Muscle layer of duodenum (tissue), 2 donors: Measurements from ENCODE around the gene DPAGT1.

Experiments
- H3K27ac ChIP-seq: one replicate; pipeline ENCODE4 v1.7.0; 2013; ENCODE audit warnings: mild to moderate bottlenecking, low read length
- H3K27me3 ChIP-seq: one replicate; pipeline ENCODE4 v1.7.0; 2013; ENCODE audit warnings: low read depth, mild to moderate bottlenecking, control low read depth, low read length
- H3K36me3 ChIP-seq, 2 donors: one replicate each; pipeline ENCODE4 v1.7.0; 2013; ENCODE audit warnings: low read length in 2 of 2, control low read depth in 1 of 2, mild to moderate bottlenecking in 1 of 2; ENCODE audit not compliant: insufficient read depth in 2 of 2, control insufficient read depth in 1 of 2
- H3K4me1 ChIP-seq, 2 donors: one replicate each; pipeline ENCODE4 v1.7.0; 2013; ENCODE audit warnings: low read length in 2 of 2, mild to moderate bottlenecking in 2 of 2, control low read depth in 1 of 2, moderate library complexity in 1 of 2; ENCODE audit not compliant: insufficient read depth in 2 of 2, control insufficient read depth in 1 of 2
- H3K4me3 ChIP-seq, 2 donors: one replicate each; pipeline ENCODE4 v1.7.0; 2013; ENCODE audit warnings: low read length in 2 of 2, low read depth in 1 of 2, mild to moderate bottlenecking in 1 of 2
- H3K9me3 ChIP-seq, 2 donors: one replicate each; pipeline ENCODE4 v1.7.0; 2013; ENCODE audit warnings: low read length in 2 of 2, control low read depth in 1 of 2, mild to moderate bottlenecking in 1 of 2; ENCODE audit not compliant: control insufficient read depth in 1 of 2
- donor health status: healthy.

DPAGT1 gene

GRCh38 chr11:119115484-119116234 lies 14.0 kb upstream of the DPAGT1 start:
- peaks cover 0 to 4% of the 10 kb centered on the region in 2 donors for H3K4me1 ChIP-seq
- H3K36me3 ChIP-seq: peaks cover 36 to 46% of the 10 kb centered on the region in 2 donors
- H3K27me3 ChIP-seq: no peaks in the 10 kb centered on the region
- peak overlapping the region in 1 of 2 donors; percentile 0 for H3K4me3 ChIP-seq
- no peaks in the 10 kb centered on the region for H3K9me3 ChIP-seq
- H3K27ac ChIP-seq: peak overlapping the region; percentile 60

DNA sequence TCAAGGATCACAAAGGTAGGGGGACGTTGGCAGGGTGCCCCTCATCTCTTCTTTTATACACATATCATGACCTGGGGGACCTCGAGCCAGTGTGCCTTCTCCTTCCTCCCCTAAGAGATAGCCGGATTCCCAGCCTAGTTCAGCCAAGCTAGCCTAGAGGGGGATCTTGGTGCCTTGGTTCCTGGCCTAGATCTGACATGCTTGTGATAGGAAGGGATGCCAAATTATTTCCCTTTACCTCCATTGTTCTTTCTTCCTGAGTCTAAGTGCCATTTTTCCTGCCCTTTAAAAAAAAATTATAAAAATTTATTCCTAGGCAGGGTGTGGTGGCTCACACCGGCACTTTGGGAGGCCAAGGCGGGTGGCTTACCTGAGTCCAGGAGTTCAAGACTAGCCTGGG lies 12.7 kb upstream of the DPAGT1 start:
- Histone ChIP-seq H3K27ac (no peak overlapping the region), H3K36me3 (peaks cover 36 to 48% of the 10 kb centered on the region in 2 donors), H3K4me1 (peaks cover under 1 to 4% of the 10 kb centered on the region in 2 donors), H3K4me3 (no peak overlapping the region), H3K9me3 (no peaks in the 10 kb centered on the region), H3K27me3 (no peaks in the 10 kb centered on the region)

GRCh38 chr11:119113716-119114115 lies 12.1 kb upstream of the DPAGT1 start:
- H3K27me3 ChIP-seq: no peaks in the 10 kb centered on the region
- no peak overlapping the region for H3K27ac ChIP-seq
- peaks cover 7 to 11% of the 10 kb centered on the region in 2 donors for H3K4me1 ChIP-seq
- H3K9me3 ChIP-seq: no peaks in the 10 kb centered on the region
- peaks cover 36 to 48% of the 10 kb centered on the region in 2 donors for H3K36me3 ChIP-seq
- H3K4me3 ChIP-seq: no peak overlapping the region

- Histone ChIP-seq H3K9me3 (no peaks in the 10 kb centered on the region), H3K27ac (no peak overlapping the region), H3K4me3 (no peak overlapping the region), H3K4me1 (peaks cover 17 to 18% of the 10 kb centered on the region in 2 donors), H3K36me3 (peaks cover 36 to 48% of the 10 kb centered on the region in 2 donors), H3K27me3 (no peaks in the 10 kb centered on the region)
Measured at GRCh38 chr11:119112314-119113020, 10.8 kb upstream of the DPAGT1 start.

DNA sequence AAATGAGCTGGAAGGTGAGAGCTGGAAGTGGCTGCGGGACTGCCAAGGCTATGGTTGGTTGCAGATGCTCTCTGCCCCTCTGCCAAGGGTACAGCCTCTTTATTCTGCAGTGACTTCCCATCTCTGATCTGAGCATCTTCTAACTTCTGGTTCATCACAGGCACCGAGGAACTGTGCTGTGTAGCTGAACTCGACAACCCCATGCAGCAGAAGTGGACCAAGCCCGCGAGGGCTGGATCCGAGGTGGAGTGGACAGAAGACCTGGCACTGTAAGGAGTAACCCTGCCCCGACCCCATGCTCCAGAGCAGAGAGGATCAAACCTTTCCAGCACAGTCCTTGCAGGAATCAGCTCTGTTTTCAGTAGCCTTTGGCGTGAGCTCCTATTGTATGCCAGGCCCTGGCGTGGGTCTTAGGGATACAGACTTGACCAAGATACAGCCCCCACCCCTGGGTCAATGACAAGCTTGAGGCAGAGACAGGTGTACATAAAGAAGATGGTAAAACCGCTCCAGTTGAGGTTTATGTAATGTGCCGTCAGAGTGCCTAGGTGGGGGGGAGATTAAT lies 9.8 kb upstream of the DPAGT1 start:
- no peak overlapping the region for H3K4me3 ChIP-seq
- H3K27me3 ChIP-seq: no peaks in the 10 kb centered on the region
- no peaks in the 10 kb centered on the region for H3K9me3 ChIP-seq
- no peak overlapping the region for H3K27ac ChIP-seq
- peaks cover 35 to 48% of the 10 kb centered on the region in 2 donors for H3K36me3 ChIP-seq
- H3K4me1 ChIP-seq: peaks cover 22 to 23% of the 10 kb centered on the region in 2 donors

GRCh38 chr11:119110439-119110838 lies 8.8 kb upstream of the DPAGT1 start:
- Histone ChIP-seq H3K4me1 (peaks cover 24 to 30% of the 10 kb centered on the region in 2 donors), H3K4me3 (no peak overlapping the region), H3K27ac (no peak overlapping the region), H3K36me3 (peaks cover 26 to 43% of the 10 kb centered on the region in 2 donors), H3K27me3 (no peaks in the 10 kb centered on the region), H3K9me3 (no peaks in the 10 kb centered on the region)

DNA sequence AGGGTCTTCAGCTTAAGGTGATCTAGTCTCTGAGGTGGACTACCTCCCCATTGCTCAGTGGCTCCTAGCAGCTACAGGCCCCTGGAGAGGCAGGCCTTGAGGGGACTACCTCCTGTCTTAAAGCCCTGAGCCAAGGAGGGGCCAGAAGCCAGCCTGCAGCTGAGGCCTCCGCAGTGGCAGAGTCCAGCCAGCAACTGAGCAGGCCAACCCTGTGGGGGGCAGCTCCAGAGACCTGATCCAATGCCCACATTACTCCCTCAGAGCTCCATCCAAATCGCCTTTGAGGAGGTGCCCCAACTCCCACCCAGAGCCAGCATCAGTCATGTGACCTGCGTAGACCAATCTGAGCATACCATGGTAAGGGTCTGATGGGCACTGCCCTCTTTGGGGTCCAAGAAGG lies 8.2 kb upstream of the DPAGT1 start:
- Histone ChIP-seq H3K4me3 (no peak overlapping the region), H3K27me3 (no peaks in the 10 kb centered on the region), H3K4me1 (peaks cover 24 to 30% of the 10 kb centered on the region in 2 donors), H3K27ac (no peak overlapping the region), H3K9me3 (no peaks in the 10 kb centered on the region), H3K36me3 (peaks cover 24 to 43% of the 10 kb centered on the region in 2 donors)

GRCh38 chr11:119108857-119109221 lies 7.2 kb upstream of the DPAGT1 start:
- H3K9me3 ChIP-seq: no peaks in the 10 kb centered on the region
- peaks cover 18 to 34% of the 10 kb centered on the region in 2 donors for H3K36me3 ChIP-seq
- H3K4me3 ChIP-seq: peak overlapping the region; percentile 88 to 94
- H3K4me1 ChIP-seq: peaks cover 24 to 30% of the 10 kb centered on the region in 2 donors
- H3K27ac ChIP-seq: no peak overlapping the region
- no peaks in the 10 kb centered on the region for H3K27me3 ChIP-seq

DNA sequence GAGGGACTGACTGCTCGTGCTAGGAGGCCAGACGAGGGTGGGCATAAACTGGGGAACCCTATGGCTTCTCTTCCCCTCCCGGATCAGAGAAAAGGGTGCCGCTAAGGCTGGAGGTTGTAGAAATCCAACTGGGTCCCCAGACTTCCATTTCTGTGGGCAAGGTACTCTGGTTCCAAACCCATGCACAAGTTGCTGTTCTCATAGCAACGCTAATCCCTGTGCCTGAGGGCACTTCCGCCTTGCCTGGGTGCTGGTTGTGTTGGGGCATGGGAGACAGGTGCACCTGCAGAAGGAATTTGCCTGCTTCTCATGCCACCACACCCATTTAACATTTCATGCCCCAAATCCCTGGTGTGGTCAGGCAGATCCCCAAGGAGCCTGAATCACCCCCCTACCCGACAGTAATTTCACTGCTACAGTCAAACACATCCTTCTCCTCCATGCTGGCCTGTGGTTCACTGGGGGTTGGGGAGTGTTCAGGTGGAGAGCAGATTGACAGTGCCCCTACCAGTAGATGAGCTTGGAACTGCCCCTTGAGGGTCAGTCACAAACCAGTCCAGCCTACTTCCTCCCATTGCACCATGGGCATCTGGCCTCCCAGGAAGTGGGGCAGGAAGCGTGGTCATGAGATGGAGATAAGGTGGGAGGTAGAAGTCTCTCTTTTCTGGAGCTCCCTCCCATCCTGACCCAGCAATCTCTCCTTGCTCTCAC lies 6.6 kb upstream of the DPAGT1 start:
- H3K27me3 ChIP-seq: no peaks in the 10 kb centered on the region
- H3K9me3 ChIP-seq: no peaks in the 10 kb centered on the region
- peaks cover 13 to 29% of the 10 kb centered on the region in 2 donors for H3K36me3 ChIP-seq
- peaks cover 24 to 30% of the 10 kb centered on the region in 2 donors for H3K4me1 ChIP-seq
- H3K27ac ChIP-seq: peak overlapping the region; percentile 43
- H3K4me3 ChIP-seq: peak overlapping the region; percentile 88 to 94

GRCh38 chr11:119107538-119108145 lies 6.0 kb upstream of the DPAGT1 start:
- Histone ChIP-seq H3K4me1 (peaks cover 24 to 35% of the 10 kb centered on the region in 2 donors), H3K9me3 (no peaks in the 10 kb centered on the region), H3K27me3 (no peaks in the 10 kb centered on the region), H3K36me3 (peaks cover 9 to 22% of the 10 kb centered on the region in 2 donors), H3K27ac (peak overlapping the region; percentile 43), H3K4me3 (peak overlapping the region; percentile 88 to 94)
